Fibroblast of mammary gland (primary cell): Measurements from ENCODE around the gene SLF1.

ENCODE experiments used
- DNase-seq: peaks from one replicate; pipeline ENCODE4 v3.0.0-alpha.2; 2010; ENCODE audit warnings: low read depth
- H3K4me3 ChIP-seq: 2 replicates; pipeline ENCODE4 v1.5.1; 2011; ENCODE audit warnings: low read depth, mild to moderate bottlenecking, low read length, moderate library complexity; ENCODE audit not compliant: control insufficient read depth
- CTCF ChIP-seq: conservative IDR thresholded peaks from 2 replicates; pipeline ENCODE4 v1.5.1; 2011; ENCODE audit warnings: low read depth, low read length, inconsistent platforms; ENCODE audit not compliant: control insufficient read depth, insufficient read depth

Gene SLF1

GRCh38 chr5:94691949-94692348 lies 73.5 kb downstream of the SLF1 start:
- no peak for TF ChIP-seq CTCF
- DNase-seq = peak; percentile 87
- no peak overlapping the region for H3K4me3 ChIP-seq

GRCh38 chr5:94692581-94692980 lies 74.1 kb downstream of the SLF1 start:
- no peak for TF ChIP-seq CTCF
- no peak for DNase-seq
- no peak overlapping the region for H3K4me3 ChIP-seq

- peak; percentile 93 for DNase-seq
- H3K4me3 ChIP-seq = no peak overlapping the region
- TF ChIP-seq CTCF = peak; percentile 40
These were observed 74.8 kb downstream of the SLF1 start for GRCh38 chr5:94693043-94693822.

GRCh38 chr5:94693845-94694370 lies 75.4 kb downstream of the SLF1 start:
- H3K4me3 ChIP-seq = no peak overlapping the region
- TF ChIP-seq CTCF = no peak
- DNase-seq = no peak

GRCh38 chr5:94694671-94695070 lies 76.2 kb downstream of the SLF1 start:
- no peak for DNase-seq
- no peak for TF ChIP-seq CTCF
- no peak overlapping the region for H3K4me3 ChIP-seq

- TF ChIP-seq CTCF = no peak
- DNase-seq = no peak
- no peak overlapping the region for H3K4me3 ChIP-seq
These were observed 79.7 kb downstream of the SLF1 start for GRCh38 chr5:94698197-94698596.
